Measurements from ENCODE around the gene SPTSSB. TPM values are rescaled to one million over a fixed set of nuclear protein-coding genes. Genes with fewer than 3 reads are reported as not detected.

SPTSSB gene
- total RNA-seq, 1 donor from 2014 or later: 0.50 TPM

GRCh38 chr3:161372321-161373260 lies 1.3 kb upstream of the SPTSSB start:
- Histone ChIP-seq H3K79me2 (ENCODE audit: insufficient read depth, low read length) (no peaks in the 10 kb centered on the region), H3K27me3 (ENCODE audit: insufficient read depth, low read length) (peaks cover 15% of the 10 kb centered on the region), H3K4me1 (ENCODE audit: insufficient read depth, low read length) (peaks cover 18% of the 10 kb centered on the region), H3K4me2 (ENCODE audit: low read length) (peak overlapping the region; percentile 96), H4K20me1 (ENCODE audit: insufficient read depth, low read length) (no peaks in the 10 kb centered on the region), H3K36me3 (ENCODE audit: insufficient read depth, low read length) (no peaks in the 10 kb centered on the region), H2AFZ (ENCODE audit: low read depth, low read length) (peak overlapping the region; percentile 86), H3K9ac (ENCODE audit: low read length) (peak overlapping the region; percentile 62), H3K27ac (ENCODE audit: low read depth, low read length) (no peak overlapping the region), H3K9me3 (ENCODE audit: insufficient read depth, low read depth, low read length) (no peaks in the 10 kb centered on the region), H3K4me3 (ENCODE audit: insufficient read depth, low read depth, low read length) (peak overlapping the region; percentile 65)
- H3K9me3 Mint-ChIP-seq (ENCODE audit: unreplicated experiment): no peaks in the 10 kb centered on the region
- peaks cover 35% of the 10 kb centered on the region for H3K27me3 Mint-ChIP-seq (ENCODE audit: low read depth, unreplicated experiment)
- no peak for FAIRE-seq
- H3K27ac Mint-ChIP-seq (ENCODE audit: unreplicated experiment): no peak overlapping the region
- TF ChIP-seq EZH2 (IDR thresholded peaks at IDR 0.05; ENCODE audit: insufficient read depth, low read length): no peak
- TF ChIP-seq CTCF (IDR thresholded peaks at IDR 0.05; ENCODE audit: insufficient read depth, low read depth, low read length): no peak
- H3K4me3 Mint-ChIP-seq (ENCODE audit: unreplicated experiment): peak overlapping the region; percentile 81
- no peaks in the 10 kb centered on the region for H3K36me3 Mint-ChIP-seq (ENCODE audit: low read depth, unreplicated experiment)
- peaks cover 8% of the 10 kb centered on the region for H3K4me1 Mint-ChIP-seq (ENCODE audit: low read depth, unreplicated experiment)
- DNase-seq (ENCODE audit: low read depth): no peak

- Histone ChIP-seq H3K27me3 (ENCODE audit: insufficient read depth, low read length) (peaks cover 15% of the 10 kb centered on the region), H2AFZ (ENCODE audit: low read depth, low read length) (no peak overlapping the region), H3K4me1 (ENCODE audit: insufficient read depth, low read length) (peaks cover 18% of the 10 kb centered on the region), H3K27ac (ENCODE audit: low read depth, low read length) (no peak overlapping the region), H3K4me3 (ENCODE audit: insufficient read depth, low read depth, low read length) (no peak overlapping the region), H3K9ac (ENCODE audit: low read length) (no peak overlapping the region), H3K36me3 (ENCODE audit: insufficient read depth, low read length) (no peaks in the 10 kb centered on the region), H3K9me3 (ENCODE audit: insufficient read depth, low read depth, low read length) (no peaks in the 10 kb centered on the region), H3K79me2 (ENCODE audit: insufficient read depth, low read length) (no peaks in the 10 kb centered on the region), H4K20me1 (ENCODE audit: insufficient read depth, low read length) (no peaks in the 10 kb centered on the region), H3K4me2 (ENCODE audit: low read length) (no peak overlapping the region)
- no peaks in the 10 kb centered on the region for H3K36me3 Mint-ChIP-seq (ENCODE audit: low read depth, unreplicated experiment)
- H3K27me3 Mint-ChIP-seq (ENCODE audit: low read depth, unreplicated experiment): peaks cover 25% of the 10 kb centered on the region
- no peak for TF ChIP-seq CTCF (IDR thresholded peaks at IDR 0.05; ENCODE audit: insufficient read depth, low read depth, low read length)
- TF ChIP-seq EZH2 (IDR thresholded peaks at IDR 0.05; ENCODE audit: insufficient read depth, low read length): no peak
- DNase-seq (ENCODE audit: low read depth): no peak
- H3K4me3 Mint-ChIP-seq (ENCODE audit: unreplicated experiment): no peak overlapping the region
- no peak for FAIRE-seq
- H3K4me1 Mint-ChIP-seq (ENCODE audit: low read depth, unreplicated experiment): peaks cover 8% of the 10 kb centered on the region
- no peak overlapping the region for H3K27ac Mint-ChIP-seq (ENCODE audit: unreplicated experiment)
- H3K9me3 Mint-ChIP-seq (ENCODE audit: unreplicated experiment): no peaks in the 10 kb centered on the region
These were observed 1.8 kb downstream of the SPTSSB start for GRCh38 chr3:161369531-161369930.

GRCh38 chr3:161366094-161366493 lies 5.2 kb downstream of the SPTSSB start:
- Mint-ChIP-seq H3K36me3 (ENCODE audit: low read depth, unreplicated experiment) (no peaks in the 10 kb centered on the region), H3K27ac (ENCODE audit: unreplicated experiment) (no peak overlapping the region), H3K4me1 (ENCODE audit: low read depth, unreplicated experiment) (peaks cover 3% of the 10 kb centered on the region), H3K4me3 (ENCODE audit: unreplicated experiment) (no peak overlapping the region), H3K9me3 (ENCODE audit: unreplicated experiment) (no peaks in the 10 kb centered on the region), H3K27me3 (ENCODE audit: low read depth, unreplicated experiment) (no peaks in the 10 kb centered on the region)
- DNase-seq (ENCODE audit: low read depth): no peak
- TF ChIP-seq EZH2 (IDR thresholded peaks at IDR 0.05; ENCODE audit: insufficient read depth, low read length) (no peak), CTCF (IDR thresholded peaks at IDR 0.05; ENCODE audit: insufficient read depth, low read depth, low read length) (no peak)
- Histone ChIP-seq H3K27ac (ENCODE audit: low read depth, low read length) (no peak overlapping the region), H3K9me3 (ENCODE audit: insufficient read depth, low read depth, low read length) (no peaks in the 10 kb centered on the region), H3K9ac (ENCODE audit: low read length) (no peak overlapping the region), H3K4me1 (ENCODE audit: insufficient read depth, low read length) (no peaks in the 10 kb centered on the region), H3K4me3 (ENCODE audit: insufficient read depth, low read depth, low read length) (no peak overlapping the region), H3K27me3 (ENCODE audit: insufficient read depth, low read length) (peaks cover 9% of the 10 kb centered on the region), H2AFZ (ENCODE audit: low read depth, low read length) (no peak overlapping the region), H4K20me1 (ENCODE audit: insufficient read depth, low read length) (no peaks in the 10 kb centered on the region), H3K79me2 (ENCODE audit: insufficient read depth, low read length) (no peaks in the 10 kb centered on the region), H3K4me2 (ENCODE audit: low read length) (no peak overlapping the region), H3K36me3 (ENCODE audit: insufficient read depth, low read length) (no peaks in the 10 kb centered on the region)
- FAIRE-seq: no peak
